Activated naive CD8-positive, alpha-beta T cell treated with anti-CD3 and anti-CD28 coated beads, Interleukin-2, amount 10 ng/mL, durations not matched to agents 7 days and 5 days (primary cell): ENCODE data around the gene KCNIP4. TPM values are rescaled to one million over a fixed set of nuclear protein-coding genes. Genes with fewer than 3 reads are reported as not detected.

Source experiments
- ATAC-seq: fragments of 150-1000 bp; cut with Tn5 transposase; one replicate; pipeline ENCODE4 v1.10.0; 2021; ENCODE audit warnings: low read depth, moderate library complexity
- POLR2A ChIA-PET: fragments of 350-600 bp; sonication (Branson Sonifier 250); formaldehyde crosslinking; loops from one replicate; lab custom pipeline; 2021; ENCODE audit warnings: antibody characterized with exemption; lab: Charles Lee
- DNase-seq: peaks from one replicate; pipeline ENCODE4 v3.0.0; 2021
- H3K27ac Mint-ChIP-seq: one replicate; pipeline ENCODE4 v1.8.0; 2022; ENCODE audit warnings: mild to moderate bottlenecking, mixed read lengths
- H3K27me3 Mint-ChIP-seq: one replicate; pipeline ENCODE4 v1.8.0; 2022; ENCODE audit warnings: mild to moderate bottlenecking, moderate library complexity, mixed read lengths
- H3K36me3 Mint-ChIP-seq: one replicate; pipeline ENCODE4 v1.8.0; 2021; ENCODE audit warnings: mild to moderate bottlenecking, mixed read lengths
- H3K4me1 Mint-ChIP-seq: one replicate; pipeline ENCODE4 v1.8.0; 2021; ENCODE audit warnings: mixed read lengths
- H3K4me3 Mint-ChIP-seq: one replicate; pipeline ENCODE4 v1.8.0; 2022; ENCODE audit warnings: mild to moderate bottlenecking, moderate library complexity, mixed read lengths
- H3K9me3 Mint-ChIP-seq: one replicate; pipeline ENCODE4 v1.8.0; 2021; ENCODE audit warnings: mixed read lengths
- total RNA-seq, 2 experiments: library from RNA; stranded (reverse); gene quantifications; one replicate each; pipeline ENCODE4 v1.2.3, GENCODE V29; 2021

KCNIP4 gene
- total RNA-seq, 2 experiments from 2014 or later = not detected

DNA sequence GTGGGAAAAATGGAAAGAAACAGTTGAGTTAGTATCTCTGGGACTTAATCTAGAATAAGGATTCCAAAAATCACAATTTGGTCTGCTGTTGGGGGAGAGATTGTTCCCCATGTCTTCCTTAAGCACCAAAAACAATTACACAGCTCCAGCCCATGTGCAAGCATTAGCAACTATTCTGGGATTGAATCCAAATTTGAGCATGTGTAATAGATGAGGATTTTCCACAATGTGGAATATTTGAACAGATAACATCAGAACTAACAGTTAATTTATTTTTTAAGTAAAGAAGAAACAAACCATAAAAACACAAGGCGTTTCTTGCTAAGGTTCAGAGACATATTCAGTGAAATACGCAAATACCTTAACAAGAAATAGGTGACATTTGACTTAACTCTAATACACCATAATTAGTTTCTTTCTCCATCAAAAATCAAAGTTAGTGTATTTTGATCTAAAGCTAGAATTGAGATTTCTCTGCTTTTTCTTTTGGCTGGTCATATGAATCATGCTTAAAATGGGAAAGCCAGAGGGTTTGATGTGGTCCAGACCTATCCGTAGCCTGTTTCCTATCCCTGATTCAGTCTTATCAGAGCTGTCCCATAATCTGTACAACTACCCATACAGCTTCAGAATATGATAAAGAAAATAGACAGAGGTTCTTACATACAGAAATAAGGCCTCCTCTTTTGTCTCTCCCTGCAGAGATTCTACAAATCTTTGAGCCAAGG is 834.9 kb downstream of the KCNIP4 start:
- ATAC-seq = no peak
- POLR2A ChIA-PET = no interaction called here
- H3K27ac Mint-ChIP-seq = no peak overlapping the region
- H3K4me1 Mint-ChIP-seq = no peaks in the 10 kb centered on the region
- H3K27me3 Mint-ChIP-seq = no peaks in the 10 kb centered on the region
- H3K4me3 Mint-ChIP-seq = no peak overlapping the region
- H3K36me3 Mint-ChIP-seq = no peaks in the 10 kb centered on the region
- H3K9me3 Mint-ChIP-seq = peaks cover 8% of the 10 kb centered on the region
- no peak for DNase-seq

DNA sequence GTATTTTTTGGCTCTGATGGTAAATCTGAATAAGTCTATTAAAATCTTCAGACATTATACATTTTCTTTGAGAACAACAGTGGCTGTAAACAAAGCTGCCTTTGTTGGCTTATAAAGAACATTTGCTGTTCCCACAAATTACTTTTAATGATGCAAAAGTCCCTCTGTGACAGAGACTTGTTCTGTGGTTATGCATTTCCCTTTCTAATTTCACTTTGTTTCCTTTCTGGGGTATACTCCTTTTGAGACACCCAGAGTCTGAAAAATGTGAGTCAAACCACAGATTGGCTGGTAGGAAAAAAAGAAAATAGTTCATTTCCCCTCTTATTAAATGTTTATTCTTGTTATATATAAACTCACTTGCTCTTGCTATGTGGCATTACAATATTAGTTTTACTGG is 845.9 kb downstream of the KCNIP4 start:
- no peaks in the 10 kb centered on the region for H3K27me3 Mint-ChIP-seq
- peaks cover 11% of the 10 kb centered on the region for H3K9me3 Mint-ChIP-seq
- H3K4me3 Mint-ChIP-seq = no peak overlapping the region
- H3K27ac Mint-ChIP-seq = no peak overlapping the region
- POLR2A ChIA-PET = no interaction called here
- no peaks in the 10 kb centered on the region for H3K36me3 Mint-ChIP-seq
- no peaks in the 10 kb centered on the region for H3K4me1 Mint-ChIP-seq
- no peak for DNase-seq
- no peak for ATAC-seq

DNA sequence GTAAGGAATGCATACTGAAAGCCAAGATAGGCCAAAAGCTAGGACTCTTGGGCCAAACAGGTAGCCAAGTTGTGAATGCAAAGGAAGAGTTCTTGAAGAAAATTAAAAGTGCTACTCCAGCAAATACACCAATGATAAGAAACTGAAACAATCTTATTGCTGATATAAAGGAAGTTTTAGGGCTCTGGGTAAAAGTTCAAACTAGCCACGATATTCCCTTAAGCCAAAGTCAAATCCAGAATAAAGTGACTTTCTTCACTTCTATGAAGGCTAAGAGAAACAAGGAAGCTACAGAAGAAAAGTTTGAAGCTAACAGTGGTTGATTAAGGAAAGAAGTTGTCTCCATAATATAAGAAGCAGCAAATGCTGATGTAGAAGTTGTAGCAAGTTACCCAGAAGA is 850.7 kb downstream of the KCNIP4 start:
- ATAC-seq (no peak), DNase-seq (no peak)
- no peaks in the 10 kb centered on the region for H3K4me1 Mint-ChIP-seq
- H3K36me3 Mint-ChIP-seq = no peaks in the 10 kb centered on the region
- POLR2A ChIA-PET = no interaction called here
- H3K4me3 Mint-ChIP-seq = no peak overlapping the region
- no peak overlapping the region for H3K27ac Mint-ChIP-seq
- H3K27me3 Mint-ChIP-seq = no peaks in the 10 kb centered on the region
- peaks cover 4% of the 10 kb centered on the region for H3K9me3 Mint-ChIP-seq

DNA sequence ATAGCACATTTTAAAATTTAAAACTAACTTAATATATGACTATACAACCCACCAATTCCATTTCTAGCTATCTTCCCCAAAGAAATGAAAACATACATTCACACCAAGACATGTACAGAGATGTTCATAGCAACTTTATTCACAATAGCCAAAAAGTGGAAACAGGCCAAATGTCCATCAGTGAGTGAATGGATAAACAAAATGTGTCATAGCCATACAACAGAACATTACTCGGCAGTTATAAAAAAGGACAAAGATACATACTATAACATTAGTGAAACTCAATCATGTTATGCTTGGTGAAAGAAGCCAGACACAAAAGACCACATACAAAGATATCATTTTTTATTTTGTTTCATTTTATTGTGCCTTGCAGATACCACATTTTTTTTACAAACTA is 851.5 kb downstream of the KCNIP4 start:
- Mint-ChIP-seq H3K4me1 (no peaks in the 10 kb centered on the region), H3K36me3 (no peaks in the 10 kb centered on the region), H3K9me3 (peaks cover 4% of the 10 kb centered on the region), H3K27me3 (no peaks in the 10 kb centered on the region), H3K4me3 (no peak overlapping the region), H3K27ac (no peak overlapping the region)
- DNase-seq (no peak), ATAC-seq (no peak)
- POLR2A ChIA-PET = no interaction called here

DNA sequence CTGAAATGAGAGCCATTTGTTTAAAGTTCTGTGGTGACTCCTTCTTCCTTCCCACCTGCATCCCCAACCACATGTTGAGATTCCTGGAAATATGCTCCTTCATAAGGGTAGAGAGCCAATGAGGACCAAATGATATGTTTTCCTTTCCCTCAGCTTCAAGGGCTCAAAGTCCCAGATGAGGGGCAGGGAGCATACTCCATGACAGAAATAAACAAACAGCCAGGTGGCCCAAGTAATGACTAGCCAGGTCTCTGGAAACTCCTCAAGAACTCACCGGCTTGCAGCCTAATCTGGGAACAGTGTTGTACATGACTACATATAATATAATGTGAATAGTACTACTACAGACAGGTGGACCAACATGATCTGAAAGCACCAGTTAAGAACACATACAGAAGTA is 856.0 kb downstream of the KCNIP4 start:
- POLR2A ChIA-PET = no interaction called here
- H3K27me3 Mint-ChIP-seq = no peaks in the 10 kb centered on the region
- H3K9me3 Mint-ChIP-seq = peaks cover 10% of the 10 kb centered on the region
- ATAC-seq (no peak), DNase-seq (no peak)
- no peaks in the 10 kb centered on the region for H3K4me1 Mint-ChIP-seq
- no peak overlapping the region for H3K27ac Mint-ChIP-seq
- no peak overlapping the region for H3K4me3 Mint-ChIP-seq
- H3K36me3 Mint-ChIP-seq = no peaks in the 10 kb centered on the region

DNA sequence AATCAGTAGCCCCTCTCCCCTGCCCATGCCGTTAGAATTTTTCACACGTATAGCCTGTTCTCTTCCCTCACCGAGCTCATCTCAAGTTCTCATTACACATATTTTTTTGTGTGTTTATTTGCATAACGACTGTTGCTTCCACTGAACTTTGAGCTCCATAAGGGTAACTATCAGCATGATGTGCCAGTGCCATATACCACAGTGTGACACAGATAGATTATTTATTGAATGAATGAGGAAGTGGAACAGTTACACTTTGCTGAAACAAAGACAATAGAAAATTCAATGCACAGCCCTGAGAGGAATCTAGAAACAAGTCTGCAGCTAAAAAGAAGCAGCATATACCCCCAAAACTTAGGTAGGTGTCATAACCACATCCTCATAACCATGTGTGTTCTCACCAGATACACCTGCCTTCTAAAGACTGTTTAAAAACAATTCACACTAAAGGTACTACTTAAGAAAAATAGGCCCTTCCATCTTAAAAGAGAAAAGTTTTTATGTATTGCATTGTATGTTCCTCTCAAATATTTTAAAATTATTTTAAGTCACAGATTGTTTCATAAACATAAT is 858.4 kb downstream of the KCNIP4 start:
- Mint-ChIP-seq H3K4me1 (no peaks in the 10 kb centered on the region), H3K9me3 (peaks cover 11% of the 10 kb centered on the region), H3K27me3 (no peaks in the 10 kb centered on the region), H3K36me3 (no peaks in the 10 kb centered on the region), H3K27ac (no peak overlapping the region), H3K4me3 (no peak overlapping the region)
- DNase-seq (no peak), ATAC-seq (no peak)
- POLR2A ChIA-PET = no interaction called here

DNA sequence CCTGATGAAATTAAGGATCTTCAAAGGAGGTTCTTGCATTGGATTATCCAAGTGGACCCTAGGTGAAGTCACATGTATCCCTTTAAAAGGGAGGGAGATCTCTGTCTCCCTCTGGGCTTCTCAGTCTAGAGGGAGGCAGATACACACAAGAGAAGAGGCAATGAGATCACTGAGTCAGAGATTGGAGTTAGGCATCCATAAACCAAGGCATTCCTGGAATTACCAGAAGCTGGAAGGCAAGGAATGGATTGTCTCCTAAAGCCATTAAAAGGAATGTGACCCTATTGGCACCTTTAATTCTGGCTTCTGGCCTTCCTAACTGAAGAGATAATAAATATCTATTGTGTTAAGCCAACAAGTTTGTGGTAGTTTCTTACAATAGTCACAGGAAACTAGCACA is 865.2 kb downstream of the KCNIP4 start:
- no peaks in the 10 kb centered on the region for H3K4me1 Mint-ChIP-seq
- POLR2A ChIA-PET = no interaction called here
- DNase-seq (no peak), ATAC-seq (no peak)
- H3K27ac Mint-ChIP-seq = no peak overlapping the region
- H3K36me3 Mint-ChIP-seq = no peaks in the 10 kb centered on the region
- peaks cover 6% of the 10 kb centered on the region for H3K9me3 Mint-ChIP-seq
- no peak overlapping the region for H3K4me3 Mint-ChIP-seq
- peaks cover 1% of the 10 kb centered on the region for H3K27me3 Mint-ChIP-seq

DNA sequence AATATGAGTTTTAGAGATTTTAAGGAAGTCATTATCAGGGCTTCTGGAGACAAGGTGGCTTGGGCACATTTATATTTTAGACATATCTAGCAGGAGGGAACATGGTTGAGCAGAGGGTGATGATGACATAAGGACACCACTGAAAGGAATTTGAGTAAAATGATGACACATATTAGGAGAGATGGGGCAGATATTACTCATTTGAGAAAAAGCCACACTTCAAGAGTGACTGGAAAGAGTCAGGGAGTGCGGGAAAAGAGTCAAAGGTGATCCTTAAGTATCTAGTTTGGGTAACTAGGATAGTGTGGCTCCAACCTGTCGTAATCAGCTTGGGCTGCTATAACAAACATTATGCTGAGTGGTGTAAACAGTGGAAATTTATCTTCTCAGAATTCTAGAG is 870.6 kb downstream of the KCNIP4 start:
- H3K27me3 Mint-ChIP-seq = no peaks in the 10 kb centered on the region
- H3K4me1 Mint-ChIP-seq = no peaks in the 10 kb centered on the region
- POLR2A ChIA-PET = no interaction called here
- no peaks in the 10 kb centered on the region for H3K36me3 Mint-ChIP-seq
- no peak overlapping the region for H3K27ac Mint-ChIP-seq
- no peak for DNase-seq
- no peak overlapping the region for H3K4me3 Mint-ChIP-seq
- H3K9me3 Mint-ChIP-seq = peaks cover 7% of the 10 kb centered on the region
- ATAC-seq = no peak

DNA sequence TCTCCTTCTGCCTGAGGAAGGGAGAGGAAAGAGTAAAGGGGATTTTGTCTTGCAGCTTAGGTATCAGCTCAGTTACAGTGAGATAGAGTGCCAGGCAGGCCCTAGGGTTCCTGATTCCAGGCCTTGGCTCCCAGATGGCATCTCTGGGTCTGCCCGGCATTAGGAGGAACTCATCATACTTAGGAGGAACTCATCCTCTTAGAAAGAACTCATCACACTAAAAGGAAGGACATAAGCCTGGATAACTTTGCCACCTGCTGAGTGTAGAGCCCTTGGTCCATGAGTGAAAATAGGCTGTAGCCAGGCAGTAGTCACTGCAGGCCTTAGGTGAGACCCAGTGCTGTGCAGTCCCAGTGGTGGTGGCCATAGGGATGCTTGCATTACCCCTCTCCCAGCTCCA is 881.2 kb downstream of the KCNIP4 start:
- H3K36me3 Mint-ChIP-seq = no peaks in the 10 kb centered on the region
- H3K9me3 Mint-ChIP-seq = peaks cover 4% of the 10 kb centered on the region
- ATAC-seq = no peak
- POLR2A ChIA-PET = no interaction called here
- H3K27me3 Mint-ChIP-seq = no peaks in the 10 kb centered on the region
- H3K4me3 Mint-ChIP-seq = no peak overlapping the region
- H3K4me1 Mint-ChIP-seq = no peaks in the 10 kb centered on the region
- DNase-seq = no peak
- H3K27ac Mint-ChIP-seq = no peak overlapping the region

DNA sequence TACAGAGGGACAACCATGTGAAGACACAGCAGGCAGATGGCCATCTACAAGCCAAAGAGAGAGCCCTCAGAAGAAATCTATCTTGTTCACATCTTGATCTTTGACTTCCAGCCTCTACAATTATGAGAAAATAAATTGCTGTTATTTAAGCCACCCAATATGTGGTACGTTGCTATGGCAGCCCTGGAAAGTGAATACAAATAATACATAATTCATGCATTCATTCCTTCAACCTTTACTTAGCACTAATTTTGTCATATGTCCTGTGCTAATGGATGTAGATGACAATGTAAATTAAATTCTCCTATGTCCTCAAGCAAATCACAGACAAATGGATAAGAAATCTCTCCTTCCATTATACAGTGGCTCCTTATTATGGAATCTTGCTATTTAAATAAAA is 886.7 kb downstream of the KCNIP4 start:
- POLR2A ChIA-PET = no interaction called here
- H3K4me1 Mint-ChIP-seq = no peaks in the 10 kb centered on the region
- no peak for ATAC-seq
- H3K27me3 Mint-ChIP-seq = no peaks in the 10 kb centered on the region
- DNase-seq = no peak
- no peak overlapping the region for H3K27ac Mint-ChIP-seq
- H3K4me3 Mint-ChIP-seq = no peak overlapping the region
- peaks cover 4% of the 10 kb centered on the region for H3K9me3 Mint-ChIP-seq
- no peaks in the 10 kb centered on the region for H3K36me3 Mint-ChIP-seq

DNA sequence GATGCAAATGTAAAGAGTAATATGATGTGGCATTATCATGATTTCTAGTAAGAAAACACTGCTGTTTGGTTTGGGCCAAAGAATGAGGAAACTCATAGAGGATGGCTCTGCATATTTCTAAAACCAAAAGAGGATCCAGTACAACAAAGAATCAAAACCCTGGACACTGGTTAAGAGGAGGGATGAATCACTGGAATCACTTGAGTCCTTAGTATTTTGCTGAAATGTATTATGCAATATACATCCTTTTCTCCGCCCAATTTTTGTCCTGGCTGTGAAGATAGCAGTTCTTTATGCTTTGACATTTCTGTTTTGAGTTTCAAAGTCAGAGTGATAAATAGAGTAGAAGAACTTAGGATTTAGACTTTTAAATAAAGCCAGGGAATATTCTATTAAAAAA is 902.4 kb downstream of the KCNIP4 start:
- no peak overlapping the region for H3K4me3 Mint-ChIP-seq
- POLR2A ChIA-PET = no interaction called here
- ATAC-seq = no peak
- H3K27ac Mint-ChIP-seq = no peak overlapping the region
- H3K4me1 Mint-ChIP-seq = no peaks in the 10 kb centered on the region
- no peaks in the 10 kb centered on the region for H3K27me3 Mint-ChIP-seq
- no peaks in the 10 kb centered on the region for H3K36me3 Mint-ChIP-seq
- DNase-seq = no peak
- peaks cover 4% of the 10 kb centered on the region for H3K9me3 Mint-ChIP-seq

DNA sequence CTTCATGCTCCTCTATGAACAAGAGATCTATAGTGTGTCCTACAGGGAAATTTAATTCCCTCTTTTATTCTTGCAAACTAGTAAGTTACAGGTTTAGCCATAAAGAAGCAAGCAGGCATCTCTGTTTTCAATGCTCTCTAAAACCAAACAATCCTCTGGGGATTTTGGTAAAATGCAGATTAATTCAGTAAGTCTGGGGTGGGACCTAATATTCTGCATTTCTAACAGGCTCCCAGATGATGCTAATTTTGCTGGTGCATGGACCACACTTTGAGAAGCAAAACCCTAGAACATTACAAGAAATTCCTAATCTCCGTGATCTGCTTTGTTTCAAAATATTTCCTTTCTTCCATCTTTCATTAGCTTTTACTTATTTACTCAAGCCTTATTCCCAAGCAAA is 903.5 kb downstream of the KCNIP4 start:
- Mint-ChIP-seq H3K36me3 (no peaks in the 10 kb centered on the region), H3K27me3 (no peaks in the 10 kb centered on the region), H3K4me3 (no peak overlapping the region), H3K9me3 (peaks cover 4% of the 10 kb centered on the region), H3K4me1 (no peaks in the 10 kb centered on the region), H3K27ac (no peak overlapping the region)
- POLR2A ChIA-PET = no interaction called here
- DNase-seq (no peak), ATAC-seq (no peak)

DNA sequence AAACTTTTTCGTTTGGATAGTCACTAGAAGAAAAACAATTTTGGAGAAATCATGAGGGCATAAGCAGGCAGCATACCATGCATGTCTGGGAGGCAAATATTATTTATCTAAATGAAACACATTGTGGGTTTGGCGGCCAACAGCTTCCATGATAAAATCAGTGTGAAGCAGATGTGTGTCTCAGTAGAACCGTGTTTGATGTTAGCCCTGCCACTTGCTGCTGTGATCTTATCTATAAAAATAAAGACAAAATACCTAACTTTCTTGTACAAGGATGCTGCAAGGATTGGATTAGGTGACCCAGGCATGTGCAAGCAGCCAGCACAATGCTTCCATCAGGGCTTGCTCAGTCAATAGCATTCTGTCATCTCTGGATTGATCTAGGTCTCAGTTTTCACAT is 906.9 kb downstream of the KCNIP4 start:
- no peaks in the 10 kb centered on the region for H3K36me3 Mint-ChIP-seq
- H3K4me3 Mint-ChIP-seq = no peak overlapping the region
- POLR2A ChIA-PET = no interaction called here
- no peaks in the 10 kb centered on the region for H3K27me3 Mint-ChIP-seq
- H3K9me3 Mint-ChIP-seq = peaks cover 3% of the 10 kb centered on the region
- no peak for DNase-seq
- no peak overlapping the region for H3K27ac Mint-ChIP-seq
- no peaks in the 10 kb centered on the region for H3K4me1 Mint-ChIP-seq
- ATAC-seq = no peak

DNA sequence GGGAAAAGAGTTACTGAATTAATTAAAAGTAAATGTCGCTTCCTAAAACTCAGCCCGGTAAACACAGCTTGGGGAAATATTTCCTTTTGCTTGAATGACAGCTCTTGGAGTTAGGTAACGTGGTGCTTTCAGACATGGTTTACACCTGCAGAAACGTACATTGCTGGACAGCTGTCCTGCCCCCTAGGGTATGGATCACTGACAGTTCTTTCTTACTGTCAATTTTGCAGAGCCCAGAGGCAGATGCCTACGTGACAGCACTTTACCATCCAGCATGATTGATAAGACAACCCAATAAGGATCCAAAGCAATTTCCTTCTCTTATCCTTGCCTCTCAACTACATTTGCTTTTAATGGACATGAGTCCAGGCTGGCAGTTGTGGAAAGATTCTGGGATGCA is 913.8 kb downstream of the KCNIP4 start:
- DNase-seq (no peak), ATAC-seq (no peak)
- no peak overlapping the region for H3K4me3 Mint-ChIP-seq
- H3K4me1 Mint-ChIP-seq = no peaks in the 10 kb centered on the region
- POLR2A ChIA-PET = no interaction called here
- no peaks in the 10 kb centered on the region for H3K27me3 Mint-ChIP-seq
- H3K9me3 Mint-ChIP-seq = peaks cover 2% of the 10 kb centered on the region
- no peak overlapping the region for H3K27ac Mint-ChIP-seq
- H3K36me3 Mint-ChIP-seq = no peaks in the 10 kb centered on the region
